ENCODE measurements around the gene ANAPC16.
"Not testable (repeated sequence)": the region's sequence is repeated elsewhere in the genome, so short reads cannot be mapped to it uniquely, and the experiment has no call there.

ANAPC16 gene

GRCh38 chr10:72268475-72269200 is 52.8 kb downstream of the ANAPC16 start:
- not testable (repeated sequence) for H3K4me3 ChIP-seq (ENCODE audit: low read depth in 1 of 5, low read length in 5 of 5); H3K27ac ChIP-seq (ENCODE audit: low read depth, low read length); H3K9ac ChIP-seq (ENCODE audit: low read length in 5 of 5); H3K9me3 ChIP-seq (ENCODE audit: control insufficient read depth in 5 of 5, low read length in 5 of 5); H3K36me3 ChIP-seq (ENCODE audit: control insufficient read depth in 5 of 5, insufficient read depth in 5 of 5, low read length in 5 of 5); H3K27me3 ChIP-seq (ENCODE audit: control insufficient read depth in 5 of 5, insufficient read depth in 4 of 5, low read length in 5 of 5)
- peaks cover 2 to 24% (median 15%) of the 10 kb centered on the region in 5 donors for H3K4me1 ChIP-seq (ENCODE audit: control insufficient read depth in 5 of 5, insufficient read depth in 5 of 5, low read length in 5 of 5)

GRCh38 chr10:72270607-72271281 is 54.9 kb downstream of the ANAPC16 start:
- no peaks in the 10 kb centered on the region for H3K27me3 ChIP-seq (ENCODE audit: control insufficient read depth in 5 of 5, insufficient read depth in 4 of 5, low read length in 5 of 5)
- H3K4me3 ChIP-seq (ENCODE audit: low read depth in 1 of 5, low read length in 5 of 5): no peak overlapping the region
- H3K4me1 ChIP-seq (ENCODE audit: control insufficient read depth in 5 of 5, insufficient read depth in 5 of 5, low read length in 5 of 5): peaks cover 5 to 36% (median 35%) of the 10 kb centered on the region in 5 donors
- no peaks in the 10 kb centered on the region for H3K9me3 ChIP-seq (ENCODE audit: control insufficient read depth in 5 of 5, low read length in 5 of 5)
- H3K27ac ChIP-seq (ENCODE audit: low read depth, low read length): no peak overlapping the region
- no peak overlapping the region for H3K9ac ChIP-seq (ENCODE audit: low read length in 5 of 5)
- H3K36me3 ChIP-seq (ENCODE audit: control insufficient read depth in 5 of 5, insufficient read depth in 5 of 5, low read length in 5 of 5): peaks cover 0 to 12% (median 11%) of the 10 kb centered on the region in 5 donors

GRCh38 chr10:72272689-72273409 is 57.0 kb downstream of the ANAPC16 start:
- H3K27ac ChIP-seq (ENCODE audit: low read depth, low read length): peak overlapping the region; percentile 98
- peaks cover 0 to 20% (median 19%) of the 10 kb centered on the region in 5 donors for H3K36me3 ChIP-seq (ENCODE audit: control insufficient read depth in 5 of 5, insufficient read depth in 5 of 5, low read length in 5 of 5)
- H3K9ac ChIP-seq (ENCODE audit: low read length in 5 of 5): peak overlapping the region; percentile 28 to 96 (median 65)
- H3K4me1 ChIP-seq (ENCODE audit: control insufficient read depth in 5 of 5, insufficient read depth in 5 of 5, low read length in 5 of 5): peaks cover 8 to 56% (median 46%) of the 10 kb centered on the region in 5 donors
- no peaks in the 10 kb centered on the region for H3K27me3 ChIP-seq (ENCODE audit: control insufficient read depth in 5 of 5, insufficient read depth in 4 of 5, low read length in 5 of 5)
- peak overlapping the region; percentile 85 to 100 (median 95) for H3K4me3 ChIP-seq (ENCODE audit: low read depth in 1 of 5, low read length in 5 of 5)
- no peaks in the 10 kb centered on the region for H3K9me3 ChIP-seq (ENCODE audit: control insufficient read depth in 5 of 5, low read length in 5 of 5)

- H3K4me3 ChIP-seq (ENCODE audit: low read depth in 1 of 5, low read length in 5 of 5): peak within 1 kb of the TSS; percentile 90 to 100 (median 95)
- H3K9ac ChIP-seq (ENCODE audit: low read length in 5 of 5): peak within 1 kb of the TSS; percentile 30 to 96 (median 87)
- peak within 1 kb of the TSS; percentile 98 for H3K27ac ChIP-seq (ENCODE audit: low read depth, low read length)
- no peaks in the 10 kb centered on the region for H3K27me3 ChIP-seq (ENCODE audit: control insufficient read depth in 5 of 5, insufficient read depth in 4 of 5, low read length in 5 of 5)
- H3K9me3 ChIP-seq (ENCODE audit: control insufficient read depth in 5 of 5, low read length in 5 of 5): no peaks in the 10 kb centered on the region
- H3K4me1 ChIP-seq (ENCODE audit: control insufficient read depth in 5 of 5, insufficient read depth in 5 of 5, low read length in 5 of 5): peaks cover 8 to 56% (median 46%) of the 10 kb centered on the region in 5 donors
- peaks cover 0 to 20% (median 19%) of the 10 kb centered on the region in 5 donors for H3K36me3 ChIP-seq (ENCODE audit: control insufficient read depth in 5 of 5, insufficient read depth in 5 of 5, low read length in 5 of 5)
Measured at GRCh38 chr10:72273410-72274212, 57.8 kb downstream of the ANAPC16 start, which contains the start of gene DDIT4. DDIT4 (plus strand) TSS chr10:72273924; CDS start chr10:72274217, 293 bp downstream.

GRCh38 chr10:72274213-72274729 is 58.5 kb downstream of the ANAPC16 start:
- Histone ChIP-seq H3K27ac (ENCODE audit: low read depth, low read length) (peak overlapping the region; percentile 98), H3K9ac (ENCODE audit: low read length in 5 of 5) (peak overlapping the region; percentile 30 to 96 (median 87)), H3K4me3 (ENCODE audit: low read depth in 1 of 5, low read length in 5 of 5) (peak overlapping the region; percentile 90 to 100 (median 95)), H3K9me3 (ENCODE audit: control insufficient read depth in 5 of 5, low read length in 5 of 5) (no peaks in the 10 kb centered on the region), H3K4me1 (ENCODE audit: control insufficient read depth in 5 of 5, insufficient read depth in 5 of 5, low read length in 5 of 5) (peaks cover 8 to 53% (median 46%) of the 10 kb centered on the region in 5 donors), H3K36me3 (ENCODE audit: control insufficient read depth in 5 of 5, insufficient read depth in 5 of 5, low read length in 5 of 5) (peaks cover 0 to 20% (median 19%) of the 10 kb centered on the region in 5 donors), H3K27me3 (ENCODE audit: control insufficient read depth in 5 of 5, insufficient read depth in 4 of 5, low read length in 5 of 5) (no peaks in the 10 kb centered on the region)

- no peaks in the 10 kb centered on the region for H3K9me3 ChIP-seq (ENCODE audit: control insufficient read depth in 5 of 5, low read length in 5 of 5)
- H3K27ac ChIP-seq (ENCODE audit: low read depth, low read length): peak overlapping the region; percentile 98
- H3K4me1 ChIP-seq (ENCODE audit: control insufficient read depth in 5 of 5, insufficient read depth in 5 of 5, low read length in 5 of 5): peaks cover 8 to 53% (median 46%) of the 10 kb centered on the region in 5 donors
- H3K9ac ChIP-seq (ENCODE audit: low read length in 5 of 5): peak overlapping the region; percentile 85 to 96 (median 92)
- peak overlapping the region; percentile 90 to 100 (median 95) for H3K4me3 ChIP-seq (ENCODE audit: low read depth in 1 of 5, low read length in 5 of 5)
- H3K36me3 ChIP-seq (ENCODE audit: control insufficient read depth in 5 of 5, insufficient read depth in 5 of 5, low read length in 5 of 5): peaks cover 0 to 20% (median 19%) of the 10 kb centered on the region in 5 donors
- H3K27me3 ChIP-seq (ENCODE audit: control insufficient read depth in 5 of 5, insufficient read depth in 4 of 5, low read length in 5 of 5): no peaks in the 10 kb centered on the region
Measured at GRCh38 chr10:72274730-72275350, 59.0 kb downstream of the ANAPC16 start.

GRCh38 chr10:72275351-72276012 is 59.7 kb downstream of the ANAPC16 start:
- peaks cover 0 to 20% (median 19%) of the 10 kb centered on the region in 5 donors for H3K36me3 ChIP-seq (ENCODE audit: control insufficient read depth in 5 of 5, insufficient read depth in 5 of 5, low read length in 5 of 5)
- peak overlapping the region; percentile 85 to 96 (median 92) for H3K9ac ChIP-seq (ENCODE audit: low read length in 5 of 5)
- H3K4me1 ChIP-seq (ENCODE audit: control insufficient read depth in 5 of 5, insufficient read depth in 5 of 5, low read length in 5 of 5): peaks cover 8 to 56% (median 50%) of the 10 kb centered on the region in 5 donors
- no peaks in the 10 kb centered on the region for H3K27me3 ChIP-seq (ENCODE audit: control insufficient read depth in 5 of 5, insufficient read depth in 4 of 5, low read length in 5 of 5)
- H3K27ac ChIP-seq (ENCODE audit: low read depth, low read length): peak overlapping the region; percentile 98
- H3K9me3 ChIP-seq (ENCODE audit: control insufficient read depth in 5 of 5, low read length in 5 of 5): no peaks in the 10 kb centered on the region
- H3K4me3 ChIP-seq (ENCODE audit: low read depth in 1 of 5, low read length in 5 of 5): peak overlapping the region; percentile 90 to 100 (median 95)

- Histone ChIP-seq H3K9ac (ENCODE audit: low read length in 5 of 5) (peak overlapping the region; percentile 34 to 96 (median 92)), H3K9me3 (ENCODE audit: control insufficient read depth in 5 of 5, low read length in 5 of 5) (no peaks in the 10 kb centered on the region), H3K36me3 (ENCODE audit: control insufficient read depth in 5 of 5, insufficient read depth in 5 of 5, low read length in 5 of 5) (peaks cover 0 to 20% (median 19%) of the 10 kb centered on the region in 5 donors), H3K27ac (ENCODE audit: low read depth, low read length) (peak overlapping the region; percentile 98), H3K27me3 (ENCODE audit: control insufficient read depth in 5 of 5, insufficient read depth in 4 of 5, low read length in 5 of 5) (no peaks in the 10 kb centered on the region), H3K4me3 (ENCODE audit: low read depth in 1 of 5, low read length in 5 of 5) (peak overlapping the region; percentile 90 to 100 (median 95)), H3K4me1 (ENCODE audit: control insufficient read depth in 5 of 5, insufficient read depth in 5 of 5, low read length in 5 of 5) (peaks cover 8 to 56% (median 50%) of the 10 kb centered on the region in 5 donors)
Measured at GRCh38 chr10:72276013-72276387, 60.2 kb downstream of the ANAPC16 start.
